Activated CD4-positive, alpha-beta T cell treated with anti-CD3 and anti-CD28 coated beads, Interleukin-2, amount 50 U/mL, for 1 hour (primary cell): ENCODE data around the gene ZNF146.
"Not testable (repeated sequence)": the region's sequence is repeated elsewhere in the genome, so short reads cannot be mapped to it uniquely, and the experiment has no call there.

Experiments used
- DNase-seq: peaks from one replicate; pipeline ENCODE4 v3.0.0-alpha.2; 2020

ZNF146 gene

DNA sequence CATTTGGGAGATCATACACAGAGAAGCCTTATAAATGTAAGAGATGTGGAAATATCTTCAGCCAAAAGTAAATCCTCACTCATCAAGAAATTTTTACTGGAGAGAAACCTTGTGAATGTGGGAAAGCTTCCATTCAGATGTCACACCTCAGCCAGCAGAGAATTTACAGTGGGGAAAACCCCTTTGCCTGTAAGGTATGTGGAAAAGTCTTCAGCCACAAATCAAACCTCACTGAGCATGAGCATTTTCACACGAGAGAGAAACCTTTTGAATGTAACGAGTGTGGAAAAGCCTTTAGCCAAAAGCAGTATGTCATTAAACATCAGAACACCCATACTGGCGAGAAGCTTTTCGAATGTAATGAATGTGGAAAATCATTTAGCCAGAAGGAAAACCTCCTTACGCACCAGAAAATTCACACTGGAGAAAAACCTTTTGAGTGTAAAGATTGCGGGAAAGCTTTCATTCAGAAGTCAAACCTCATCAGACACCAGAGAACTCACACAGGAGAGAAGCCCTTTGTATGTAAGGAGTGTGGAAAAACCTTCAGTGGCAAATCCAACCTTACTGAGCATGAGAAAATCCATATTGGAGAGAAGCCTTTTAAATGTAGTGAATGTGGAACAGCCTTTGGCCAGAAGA lies 21.5 kb downstream of the ZNF146 start:
- no peak for DNase-seq

GRCh38 chr19:36236946-36237310 lies 22.0 kb downstream of the ZNF146 start:
- DNase-seq, result no peak

DNA sequence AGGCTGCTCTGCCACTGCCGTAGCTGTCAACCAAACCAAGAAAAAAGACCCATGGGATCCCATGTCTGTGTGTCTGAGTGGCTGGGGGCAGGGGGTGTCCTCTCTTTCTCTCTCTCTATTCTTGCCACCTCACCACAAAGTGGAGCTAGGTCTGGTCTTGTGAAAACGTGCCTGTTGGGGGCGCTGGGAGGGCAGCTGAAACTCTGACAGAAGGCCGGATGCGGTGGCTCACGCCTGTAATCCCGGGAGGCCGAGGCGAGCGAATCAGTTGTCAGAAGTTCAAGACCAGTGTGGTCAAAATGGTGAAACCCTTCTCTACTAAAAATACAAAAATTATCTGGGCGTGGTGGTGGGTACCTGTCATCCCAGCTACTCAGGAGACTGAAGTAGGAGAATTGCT lies 29.2 kb downstream of the ZNF146 start:
- no peak for DNase-seq

DNA sequence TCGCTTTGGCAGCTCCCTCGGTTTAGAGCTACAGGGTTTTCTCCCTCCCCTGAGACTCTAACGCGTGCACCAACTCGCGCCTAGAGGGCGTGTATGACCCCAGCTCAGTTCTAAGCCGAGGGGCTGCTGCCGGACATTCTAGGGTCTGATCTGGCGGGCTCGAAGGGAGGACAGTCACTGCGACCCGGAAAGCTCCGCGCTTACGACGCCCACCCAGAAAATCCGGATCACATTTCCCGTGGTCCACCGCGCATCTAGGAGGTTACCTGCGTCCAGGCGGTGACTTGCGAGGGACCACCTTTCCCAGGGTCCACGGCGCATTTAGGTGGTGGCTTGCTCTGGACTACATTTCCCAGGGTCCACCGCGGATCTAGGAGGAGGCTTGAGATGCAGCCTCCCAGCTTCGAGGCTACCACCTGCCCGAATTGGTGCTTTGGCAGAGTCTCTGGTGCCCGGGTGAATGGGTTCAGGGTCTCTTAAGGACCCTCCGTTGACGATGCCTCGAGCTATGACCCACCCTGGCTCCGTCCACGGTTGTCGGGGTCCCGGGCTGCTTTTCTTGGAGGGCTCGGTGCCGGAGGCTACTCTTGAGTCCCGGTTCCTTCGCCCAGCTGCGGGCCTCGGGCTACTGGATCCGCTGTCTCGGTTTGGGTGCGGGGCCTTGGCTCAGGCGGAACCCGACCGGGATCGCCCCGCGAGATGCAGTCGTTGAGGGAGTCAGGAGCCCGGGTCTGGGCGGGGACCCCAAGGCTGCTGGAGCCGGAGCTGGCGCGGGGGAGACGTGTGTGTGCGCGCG lies 30.5 kb downstream of the ZNF146 start:
- no peak for DNase-seq

- DNase-seq, result no peak
These were observed 31.1 kb downstream of the ZNF146 start for GRCh38 chr19:36246006-36246481.

- no peak for DNase-seq
These were observed 37.1 kb downstream of the ZNF146 start for GRCh38 chr19:36252047-36252446.

DNA sequence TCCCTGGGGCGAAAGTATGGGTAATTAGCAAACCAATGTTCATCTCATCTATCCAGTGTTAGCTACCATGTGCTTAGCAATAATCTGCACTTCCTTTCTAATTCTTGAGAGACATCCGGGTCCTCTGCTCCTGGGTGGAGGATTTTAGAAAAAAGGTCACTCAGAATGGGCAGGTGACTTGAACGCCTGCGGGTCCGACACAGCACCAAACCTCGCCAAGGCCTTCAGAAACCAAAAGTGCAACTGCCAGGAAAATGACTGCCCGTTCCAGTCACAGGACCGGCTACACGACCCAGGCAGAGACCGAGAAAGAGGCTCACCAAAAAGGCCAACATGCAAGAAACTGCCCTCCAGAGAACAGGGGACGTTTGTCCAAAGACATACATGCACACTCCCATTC lies 39.9 kb downstream of the ZNF146 start:
- DNase-seq, result no peak

DNA sequence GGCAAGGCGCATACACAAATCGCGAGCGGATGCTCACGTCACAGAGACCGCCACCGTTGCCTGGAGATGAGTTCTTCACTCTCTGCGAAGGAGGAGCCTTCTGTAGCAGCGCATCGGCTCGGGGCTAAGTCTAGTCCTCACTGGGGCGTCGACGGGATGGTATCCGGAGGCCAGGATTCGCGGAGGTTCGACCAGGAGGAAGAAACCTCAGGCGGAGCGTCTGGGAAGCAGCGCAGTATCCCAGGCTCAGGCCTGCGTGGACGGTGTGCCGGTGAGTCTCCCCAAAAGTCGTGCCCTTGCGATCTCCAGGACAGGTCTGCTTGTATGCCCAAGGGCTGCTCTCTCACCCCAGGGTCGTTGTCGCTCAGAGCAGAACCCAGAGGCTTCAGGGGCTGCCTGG lies 40.4 kb downstream of the ZNF146 start:
- no peak for DNase-seq

DNA sequence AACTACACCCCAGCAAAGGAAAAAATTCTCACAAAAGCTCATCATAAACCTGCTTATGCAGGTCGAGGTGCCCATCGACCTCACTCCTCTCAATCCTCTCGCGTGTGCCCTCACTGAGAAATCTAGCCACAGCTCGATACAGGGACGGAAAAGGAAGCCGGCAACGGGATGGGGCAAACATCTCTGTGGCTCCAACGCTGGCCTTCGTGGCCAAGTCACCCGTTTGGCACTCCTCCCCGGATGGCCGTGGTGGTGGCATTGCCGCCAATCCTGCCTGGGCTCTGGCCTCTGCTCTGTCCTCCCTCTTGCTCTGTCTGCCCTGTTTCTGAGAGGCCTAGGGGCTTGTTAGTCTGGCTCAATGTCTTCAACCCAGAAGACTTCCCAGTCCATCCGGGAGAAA lies 41.2 kb downstream of the ZNF146 start:
- DNase-seq, result no peak

DNA sequence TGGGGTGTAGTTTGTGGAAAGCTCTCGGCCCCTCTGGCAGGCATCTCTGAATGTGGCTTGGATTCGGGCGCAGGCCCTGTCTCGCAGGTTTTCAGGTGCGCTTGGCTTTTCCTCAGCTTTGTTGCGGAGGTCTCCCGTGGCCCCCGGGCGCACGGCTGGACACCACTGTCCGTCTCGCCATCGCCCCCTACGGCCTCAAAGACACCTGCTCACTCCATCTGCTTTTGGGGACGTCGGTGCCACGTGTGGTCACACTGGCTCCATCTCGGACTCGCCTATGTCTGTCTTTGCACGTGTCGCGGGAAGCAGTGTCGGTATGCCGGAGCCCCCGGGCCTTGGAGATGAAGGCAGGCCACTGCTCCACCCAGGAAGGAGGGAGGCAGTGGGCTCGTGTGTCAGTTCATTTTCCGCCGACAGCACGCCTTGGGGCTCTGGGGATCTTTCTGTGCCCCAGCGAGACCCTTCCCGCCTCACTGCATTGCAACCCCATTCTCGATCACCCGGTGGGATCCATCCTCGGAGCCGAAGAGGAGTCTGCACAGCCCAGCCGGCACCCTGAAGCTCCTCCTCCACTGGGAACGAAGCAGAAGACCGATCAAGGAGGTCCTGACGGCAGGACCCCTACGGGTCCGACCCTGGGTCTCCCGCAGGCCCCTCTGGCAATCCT lies 42.1 kb downstream of the ZNF146 start:
- no peak for DNase-seq

- DNase-seq, result no peak
These were observed 42.6 kb downstream of the ZNF146 start for GRCh38 chr19:36257520-36257876.

- DNase-seq, result no peak
These were observed 43.3 kb downstream of the ZNF146 start for GRCh38 chr19:36258028-36258875.

GRCh38 chr19:36259211-36259610 lies 44.3 kb downstream of the ZNF146 start:
- no peak for DNase-seq

DNA sequence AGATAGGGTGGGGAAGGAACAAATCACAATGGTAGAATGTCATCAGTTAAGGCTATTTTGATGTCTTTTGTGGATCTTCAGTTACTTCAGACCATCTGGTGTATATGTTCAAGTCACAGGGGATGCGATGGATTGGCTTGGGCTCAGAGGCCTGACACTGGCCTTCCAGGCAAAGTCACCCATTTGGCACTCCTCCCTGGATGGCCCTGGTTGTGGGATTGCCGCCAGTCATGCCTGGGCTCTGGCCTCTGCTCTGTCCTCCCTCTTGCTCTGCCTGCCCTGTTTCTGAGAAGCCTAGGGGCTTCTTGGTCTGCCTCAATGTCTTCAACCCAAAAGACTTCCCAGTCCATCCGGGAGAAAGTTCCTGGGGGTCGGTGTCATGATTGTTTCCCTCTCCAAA lies 50.2 kb downstream of the ZNF146 start:
- DNase-seq, result no peak

DNA sequence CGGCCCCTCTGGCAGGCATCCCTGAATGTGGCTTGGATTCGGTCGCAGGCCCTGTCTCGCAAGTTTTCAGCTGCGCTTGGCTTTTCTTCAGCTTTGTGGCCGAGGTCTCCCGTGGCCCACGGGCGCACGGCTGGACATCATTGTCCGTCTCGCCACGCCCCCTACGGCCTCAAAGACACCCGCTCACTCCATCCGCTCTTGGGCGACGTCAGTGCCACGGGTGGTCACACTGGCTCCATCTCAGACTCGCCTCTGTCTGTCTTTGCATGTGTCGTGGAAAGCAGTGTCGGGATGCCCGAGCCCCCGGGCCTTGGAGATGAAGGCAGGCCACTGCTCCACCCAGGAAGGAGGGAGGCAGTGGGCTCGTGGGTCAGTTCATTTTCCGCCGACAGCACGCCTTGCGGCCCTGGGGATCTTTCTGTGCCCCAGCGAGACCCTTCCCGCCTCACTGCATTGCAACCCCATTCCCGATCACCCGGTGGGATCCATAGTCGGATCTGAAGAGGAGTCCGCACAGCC lies 51.0 kb downstream of the ZNF146 start:
- no peak for DNase-seq

DNA sequence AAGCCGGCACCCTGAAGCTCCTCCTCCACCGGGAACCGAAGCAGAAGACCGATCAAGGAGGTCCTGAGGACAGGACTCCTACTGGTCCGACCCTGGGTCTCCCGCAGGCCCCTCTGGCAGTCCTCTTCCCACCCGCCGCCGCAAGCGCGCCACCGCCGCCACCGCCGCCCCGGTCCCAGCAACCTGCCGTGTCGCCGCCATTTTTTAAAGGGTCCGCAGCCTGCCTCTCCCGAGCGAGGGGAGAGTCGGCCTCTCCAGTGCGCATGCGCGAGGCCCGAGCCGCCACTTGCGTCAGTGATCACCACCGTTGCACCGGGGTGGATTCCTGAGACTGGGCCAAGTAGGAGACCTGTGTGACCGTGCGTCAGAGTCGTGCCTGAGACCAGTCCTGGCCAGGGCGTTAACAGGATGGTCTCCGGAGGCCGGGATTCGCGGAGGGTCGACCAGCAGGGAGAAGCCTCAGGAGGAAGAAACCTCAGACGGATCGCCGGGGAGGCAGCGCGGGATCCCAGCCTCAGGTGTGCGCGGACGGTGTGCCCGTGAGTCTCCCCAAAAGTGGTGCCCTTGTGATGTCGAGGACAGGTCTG lies 51.6 kb downstream of the ZNF146 start:
- no peak for DNase-seq

GRCh38 chr19:36267061-36267845 lies 52.3 kb downstream of the ZNF146 start:
- no peak for DNase-seq

DNA sequence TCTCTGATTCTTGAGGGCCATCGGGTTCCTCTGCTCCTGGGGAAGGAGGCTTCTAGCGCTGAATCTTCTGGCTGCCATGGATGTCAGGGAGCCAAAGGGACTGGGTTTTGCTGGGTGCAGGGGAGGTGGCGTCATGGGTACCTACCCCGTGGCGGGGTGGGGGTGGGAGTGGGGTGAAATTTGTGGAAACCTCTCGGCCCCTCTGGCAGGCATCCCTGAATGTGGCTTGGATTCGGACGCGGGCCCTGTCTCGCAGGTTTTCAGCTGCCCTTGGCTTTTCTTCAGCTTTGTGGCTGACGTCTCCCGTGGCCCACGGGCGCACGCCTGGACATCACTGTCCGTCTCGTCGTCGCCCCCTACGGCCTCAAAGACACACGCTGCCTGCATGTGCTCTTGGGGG lies 53.2 kb downstream of the ZNF146 start:
- not testable (repeated sequence) for DNase-seq

DNA sequence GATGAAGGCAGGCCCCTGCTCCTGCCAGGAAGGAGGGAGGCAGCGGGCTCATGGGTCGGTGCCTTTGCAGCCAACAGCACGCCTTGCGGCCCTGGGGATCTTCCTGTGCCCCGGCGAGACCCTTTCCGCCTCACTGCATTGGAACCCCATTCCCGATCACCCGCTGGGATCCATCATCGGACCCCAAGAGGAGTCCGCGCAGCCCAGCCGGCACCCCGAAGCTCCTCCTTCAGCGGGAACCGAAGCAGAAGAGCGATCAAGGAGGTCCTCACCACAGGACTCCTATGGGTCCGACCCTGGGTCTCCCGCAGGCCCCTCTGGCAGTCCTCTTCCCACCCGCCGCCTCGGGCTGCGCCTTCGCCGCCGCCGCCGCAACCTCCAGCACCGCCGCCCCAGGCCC lies 53.7 kb downstream of the ZNF146 start:
- DNase-seq, result not testable (repeated sequence)

GRCh38 chr19:36269295-36269694 lies 54.4 kb downstream of the ZNF146 start:
- DNase-seq, result not testable (repeated sequence)
